PFSK-1 (cell line): ENCODE measurements around the gene PSRC1. TPM values are rescaled to one million over a fixed set of nuclear protein-coding genes. Genes with fewer than 3 reads are reported as not detected.

ENCODE experiments used
- FOXP2 ChIP-seq: optimal IDR thresholded peaks from 2 replicates; pipeline ENCODE3; 2011; ENCODE audit warnings: borderline replicate concordance, control low read depth, inconsistent platforms; ENCODE audit not compliant: insufficient read depth; ENCODE audit errors: extremely low read length, extremely low read depth
- POLR2AphosphoS5 ChIP-seq: IDR thresholded peaks from 2 replicates; pipeline ENCODE4 v1.6.1; 2012; ENCODE audit warnings: low read depth, mild to moderate bottlenecking, control low read depth, low read length, moderate library complexity
- SIN3A ChIP-seq: IDR thresholded peaks from 2 replicates; pipeline ENCODE4 v1.6.1; 2012; ENCODE audit warnings: mild to moderate bottlenecking, low read length, moderate library complexity, borderline replicate concordance; ENCODE audit not compliant: insufficient read depth
- TAF1 ChIP-seq: IDR thresholded peaks from 2 replicates; pipeline ENCODE4 v1.6.1; 2012; ENCODE audit warnings: low read length, control low read depth, borderline replicate concordance; ENCODE audit not compliant: insufficient read depth
- polyA plus RNA-seq: library from polyadenylated mRNA; unstranded; fragments of >200 nt; gene quantifications from one replicate; pipeline ENCODE4 v1.2.1, GENCODE V29; 2012; ENCODE audit warnings: low read depth, missing spikeins; ENCODE audit not compliant: insufficient read length
- TF ChIP-seq, protein P1 (sequence below), 2 experiments: IDR thresholded peaks; 2 replicates each; pipeline versions ENCODE4 v1.6.1 to v1.8.0; 2011 to 2012; ENCODE audit warnings: low read depth in 2 of 2, low read length in 2 of 2, control low read depth in 1 of 2, inconsistent platforms in 1 of 2, mild to moderate bottlenecking in 1 of 2, moderate library complexity in 1 of 2; ENCODE audit not compliant: insufficient read depth in 1 of 2

Gene PSRC1
- 22.0 TPM for polyA plus RNA-seq

DNA sequence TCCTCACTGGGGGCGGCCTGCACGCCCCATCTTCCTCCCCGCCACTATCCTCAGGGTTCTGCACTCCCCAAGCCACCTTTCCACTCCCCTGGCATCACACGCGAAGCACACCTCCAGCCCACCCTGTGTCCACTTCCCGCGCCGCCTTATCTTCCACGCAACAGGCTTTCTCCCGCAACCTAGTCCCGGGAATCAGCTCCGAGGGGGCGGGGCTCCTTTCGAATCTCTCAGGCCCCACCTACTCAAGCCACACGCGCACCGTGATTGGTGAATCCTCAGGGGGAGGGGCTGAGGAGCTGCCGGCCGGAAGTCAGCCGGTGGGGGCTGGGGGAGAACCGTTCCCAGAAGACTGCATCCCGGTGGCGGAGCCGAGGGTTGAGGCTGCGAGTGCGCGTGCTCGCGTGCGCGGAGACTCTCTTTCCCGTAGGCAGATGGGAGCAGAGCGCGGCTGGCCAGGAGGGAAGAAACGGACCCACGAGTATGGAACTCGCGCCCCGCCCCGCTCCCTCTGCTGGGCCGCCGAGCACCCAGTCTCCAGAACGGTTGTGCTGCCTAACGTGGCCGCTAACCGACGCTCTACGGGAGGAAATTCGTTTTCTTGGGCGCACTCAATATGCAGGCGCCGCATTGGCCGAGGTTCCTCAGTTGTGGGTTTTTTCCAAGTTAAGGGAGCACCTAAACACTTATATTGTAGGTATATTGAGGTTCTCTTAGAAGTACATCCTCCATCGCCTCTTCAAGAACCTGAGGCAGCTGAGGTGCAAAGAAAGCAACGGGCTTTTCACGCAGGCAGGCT lies at the start of gene PSRC1:
Gene PSRC1 (minus strand): TSS at position 194 of the 796 bp plus-strand sequence.
- TF ChIP-seq TAF1 (peak; percentile 68; the same call in 1 of the 2 replicates), POLR2AphosphoS5 (peak; percentile 85), FOXP2 (peak; percentile 79), SIN3A (no peak; the same call in 1 of the 2 replicates)
- TF ChIP-seq, protein P1, sequence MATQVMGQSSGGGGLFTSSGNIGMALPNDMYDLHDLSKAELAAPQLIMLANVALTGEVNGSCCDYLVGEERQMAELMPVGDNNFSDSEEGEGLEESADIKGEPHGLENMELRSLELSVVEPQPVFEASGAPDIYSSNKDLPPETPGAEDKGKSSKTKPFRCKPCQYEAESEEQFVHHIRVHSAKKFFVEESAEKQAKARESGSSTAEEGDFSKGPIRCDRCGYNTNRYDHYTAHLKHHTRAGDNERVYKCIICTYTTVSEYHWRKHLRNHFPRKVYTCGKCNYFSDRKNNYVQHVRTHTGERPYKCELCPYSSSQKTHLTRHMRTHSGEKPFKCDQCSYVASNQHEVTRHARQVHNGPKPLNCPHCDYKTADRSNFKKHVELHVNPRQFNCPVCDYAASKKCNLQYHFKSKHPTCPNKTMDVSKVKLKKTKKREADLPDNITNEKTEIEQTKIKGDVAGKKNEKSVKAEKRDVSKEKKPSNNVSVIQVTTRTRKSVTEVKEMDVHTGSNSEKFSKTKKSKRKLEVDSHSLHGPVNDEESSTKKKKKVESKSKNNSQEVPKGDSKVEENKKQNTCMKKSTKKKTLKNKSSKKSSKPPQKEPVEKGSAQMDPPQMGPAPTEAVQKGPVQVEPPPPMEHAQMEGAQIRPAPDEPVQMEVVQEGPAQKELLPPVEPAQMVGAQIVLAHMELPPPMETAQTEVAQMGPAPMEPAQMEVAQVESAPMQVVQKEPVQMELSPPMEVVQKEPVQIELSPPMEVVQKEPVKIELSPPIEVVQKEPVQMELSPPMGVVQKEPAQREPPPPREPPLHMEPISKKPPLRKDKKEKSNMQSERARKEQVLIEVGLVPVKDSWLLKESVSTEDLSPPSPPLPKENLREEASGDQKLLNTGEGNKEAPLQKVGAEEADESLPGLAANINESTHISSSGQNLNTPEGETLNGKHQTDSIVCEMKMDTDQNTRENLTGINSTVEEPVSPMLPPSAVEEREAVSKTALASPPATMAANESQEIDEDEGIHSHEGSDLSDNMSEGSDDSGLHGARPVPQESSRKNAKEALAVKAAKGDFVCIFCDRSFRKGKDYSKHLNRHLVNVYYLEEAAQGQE (IDR thresholded peaks at IDR 0.05; ENCODE audit: insufficient read depth in 1 of 2, low read depth in 2 of 2, low read length in 2 of 2): 0 out of 4 replicates have a peak, but pooled peaks of 1 of the 2 experiments have one; percentile 28

DNA sequence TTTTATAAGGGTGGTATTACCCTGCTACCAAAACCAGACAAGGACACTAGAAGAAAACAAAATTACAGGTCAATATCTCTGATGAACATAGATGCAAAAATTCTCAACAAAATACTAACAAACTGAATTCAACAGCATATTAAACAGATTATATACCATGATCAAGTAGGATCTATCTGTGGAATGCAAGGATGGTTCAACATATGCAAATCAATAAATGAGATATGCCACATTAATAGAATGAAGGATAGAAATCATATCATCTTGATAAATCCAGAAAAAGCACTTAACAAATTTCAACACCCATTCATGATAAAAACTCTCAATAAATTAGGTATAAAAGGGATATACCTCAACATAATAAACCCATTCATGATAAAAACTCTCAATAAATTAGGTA lies 48.2 kb upstream of the PSRC1 start:
- TF ChIP-seq POLR2AphosphoS5 (no peak), SIN3A (no peak), TAF1 (no peak), FOXP2 (no peak)
- TF ChIP-seq, protein P1 (IDR thresholded peaks at IDR 0.05; ENCODE audit: insufficient read depth in 1 of 2, low read depth in 2 of 2, low read length in 2 of 2): no peak

DNA sequence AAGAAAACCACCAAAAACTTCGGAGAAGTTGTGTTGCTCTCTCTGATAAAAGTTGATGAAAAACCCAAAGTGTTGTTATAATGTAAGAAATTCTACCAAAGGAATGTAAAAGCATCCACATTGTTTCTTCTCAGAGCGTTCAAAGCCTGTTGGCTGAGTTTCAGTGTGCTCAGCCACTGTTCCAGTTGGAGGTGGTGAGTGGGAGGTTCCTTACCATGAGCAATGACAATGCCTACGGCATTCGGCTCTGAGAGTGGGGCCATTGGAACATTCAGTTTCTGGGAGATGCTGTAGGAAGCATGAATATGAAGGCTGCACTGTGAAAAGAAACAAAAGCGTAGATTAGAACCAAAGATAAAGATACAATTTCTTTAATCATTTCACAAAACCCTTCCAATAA lies 44.3 kb upstream of the PSRC1 start:
- TF ChIP-seq FOXP2: no peak
- no peak for TF ChIP-seq SIN3A
- TF ChIP-seq TAF1: no peak
- TF ChIP-seq, protein P1 (IDR thresholded peaks at IDR 0.05; ENCODE audit: insufficient read depth in 1 of 2, low read depth in 2 of 2, low read length in 2 of 2): no peak
- TF ChIP-seq POLR2AphosphoS5: no peak

DNA sequence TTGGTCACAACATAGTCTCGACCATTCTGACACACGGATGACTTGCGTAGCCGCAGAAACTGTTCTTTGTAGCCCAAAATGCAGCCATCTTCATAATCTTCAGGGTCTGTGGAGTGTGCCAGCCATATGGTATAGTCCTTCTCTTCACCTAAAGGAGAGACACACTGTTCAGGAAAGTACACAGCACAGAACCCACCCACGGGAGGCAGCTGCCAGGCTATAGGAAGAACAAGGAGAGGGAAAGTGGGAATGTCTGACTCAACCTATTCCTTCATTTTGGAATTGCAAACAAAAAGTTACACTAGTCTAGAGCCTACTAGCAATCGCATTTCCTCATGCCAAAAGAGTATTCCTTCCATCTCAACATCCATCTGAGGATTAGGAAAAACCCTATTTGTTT lies 40.0 kb upstream of the PSRC1 start:
- TF ChIP-seq TAF1 (no peak), POLR2AphosphoS5 (no peak), FOXP2 (no peak), SIN3A (no peak)
- TF ChIP-seq, protein P1 (IDR thresholded peaks at IDR 0.05; ENCODE audit: insufficient read depth in 1 of 2, low read depth in 2 of 2, low read length in 2 of 2): no peak

DNA sequence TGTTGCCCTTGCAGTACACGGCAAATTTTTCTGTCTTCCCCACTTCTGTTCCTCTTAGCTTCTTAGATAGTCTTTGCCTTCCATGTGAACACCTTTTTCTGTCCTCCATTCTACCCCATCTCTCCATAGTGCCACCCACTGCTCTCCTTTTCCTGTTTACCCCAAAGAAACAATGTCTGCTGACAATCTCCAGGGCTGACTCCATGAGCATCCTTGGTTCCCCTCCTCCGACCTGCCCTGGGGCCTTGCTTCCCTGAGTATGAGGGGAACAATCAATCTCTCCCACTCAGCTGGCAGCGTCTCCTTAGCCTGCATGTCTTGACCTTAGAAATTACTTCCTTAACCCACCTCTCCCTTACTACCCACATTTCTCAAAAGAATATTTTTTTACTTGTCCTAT lies 36.2 kb upstream of the PSRC1 start:
- TF ChIP-seq SIN3A (no peak), FOXP2 (no peak), POLR2AphosphoS5 (no peak), TAF1 (no peak)
- TF ChIP-seq, protein P1 (IDR thresholded peaks at IDR 0.05; ENCODE audit: insufficient read depth in 1 of 2, low read depth in 2 of 2, low read length in 2 of 2): no peak
